Measurements from ENCODE around the gene PODXL2. TPM values are rescaled to one million over a fixed set of nuclear protein-coding genes. Genes with fewer than 3 reads are reported as not detected.
"Not testable (repeated sequence)": the region's sequence is repeated elsewhere in the genome, so short reads cannot be mapped to it uniquely, and the experiment has no call there.

PODXL2 gene
- total RNA-seq, 1 experiment from 2014 or later: 33.6 TPM

DNA sequence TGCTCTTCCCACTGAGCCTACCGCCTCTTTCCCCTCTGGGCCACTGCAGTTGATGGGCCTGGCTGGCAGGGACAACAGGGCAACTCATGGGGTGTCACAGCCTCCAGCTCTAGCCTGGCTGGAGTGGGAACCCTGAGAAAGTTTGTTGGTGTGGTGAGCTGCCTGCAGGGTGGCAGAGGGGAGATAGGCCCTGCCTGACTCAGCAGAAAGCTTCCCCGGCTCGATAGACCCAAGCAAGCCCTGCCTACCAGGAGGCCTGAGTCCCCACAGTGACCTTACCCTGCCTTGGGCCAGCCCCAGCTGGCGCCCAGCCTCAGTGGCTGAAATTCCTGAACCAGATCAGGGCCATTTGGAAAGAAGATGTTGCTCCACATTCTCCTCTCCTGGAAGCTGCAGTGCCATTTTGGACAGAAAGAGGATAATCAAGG, 73.2 kb downstream of the PODXL2 start (continued):
- TF ChIP-seq, protein P1, sequence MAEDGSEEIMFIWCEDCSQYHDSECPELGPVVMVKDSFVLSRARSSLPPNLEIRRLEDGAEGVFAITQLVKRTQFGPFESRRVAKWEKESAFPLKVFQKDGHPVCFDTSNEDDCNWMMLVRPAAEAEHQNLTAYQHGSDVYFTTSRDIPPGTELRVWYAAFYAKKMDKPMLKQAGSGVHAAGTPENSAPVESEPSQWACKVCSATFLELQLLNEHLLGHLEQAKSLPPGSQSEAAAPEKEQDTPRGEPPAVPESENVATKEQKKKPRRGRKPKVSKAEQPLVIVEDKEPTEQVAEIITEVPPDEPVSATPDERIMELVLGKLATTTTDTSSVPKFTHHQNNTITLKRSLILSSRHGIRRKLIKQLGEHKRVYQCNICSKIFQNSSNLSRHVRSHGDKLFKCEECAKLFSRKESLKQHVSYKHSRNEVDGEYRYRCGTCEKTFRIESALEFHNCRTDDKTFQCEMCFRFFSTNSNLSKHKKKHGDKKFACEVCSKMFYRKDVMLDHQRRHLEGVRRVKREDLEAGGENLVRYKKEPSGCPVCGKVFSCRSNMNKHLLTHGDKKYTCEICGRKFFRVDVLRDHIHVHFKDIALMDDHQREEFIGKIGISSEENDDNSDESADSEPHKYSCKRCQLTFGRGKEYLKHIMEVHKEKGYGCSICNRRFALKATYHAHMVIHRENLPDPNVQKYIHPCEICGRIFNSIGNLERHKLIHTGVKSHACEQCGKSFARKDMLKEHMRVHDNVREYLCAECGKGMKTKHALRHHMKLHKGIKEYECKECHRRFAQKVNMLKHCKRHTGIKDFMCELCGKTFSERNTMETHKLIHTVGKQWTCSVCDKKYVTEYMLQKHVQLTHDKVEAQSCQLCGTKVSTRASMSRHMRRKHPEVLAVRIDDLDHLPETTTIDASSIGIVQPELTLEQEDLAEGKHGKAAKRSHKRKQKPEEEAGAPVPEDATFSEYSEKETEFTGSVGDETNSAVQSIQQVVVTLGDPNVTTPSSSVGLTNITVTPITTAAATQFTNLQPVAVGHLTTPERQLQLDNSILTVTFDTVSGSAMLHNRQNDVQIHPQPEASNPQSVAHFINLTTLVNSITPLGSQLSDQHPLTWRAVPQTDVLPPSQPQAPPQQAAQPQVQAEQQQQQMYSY (CRISPR knock-in tag; IDR thresholded peaks at IDR 0.05): no peak
- TF ChIP-seq FOXP4 (CRISPR knock-in tag; IDR thresholded peaks at IDR 0.05) (no peak), HMGA2 (CRISPR knock-in tag; IDR thresholded peaks at IDR 0.05) (no peak)

GRCh38 chr3:127704840-127705239, 75.9 kb downstream of the PODXL2 start:
- H3K27ac Mint-ChIP-seq; DNase-seq (ENCODE audit: low spot score); ATAC-seq; H3K27me3 Mint-ChIP-seq (ENCODE audit: low read depth); H3K36me3 Mint-ChIP-seq; CTCF ChIA-PET; H3K4me3 Mint-ChIP-seq; POLR2A ChIA-PET: not testable (repeated sequence)
- Mint-ChIP-seq H3K4me1 (peaks cover 18% of the 10 kb centered on the region), H3K9me3 (peaks cover 20% of the 10 kb centered on the region)

GRCh38 chr3:127706312-127706711, 77.3 kb downstream of the PODXL2 start:
- H3K4me3 Mint-ChIP-seq: no peak overlapping the region
- ATAC-seq: no peak
- H3K9me3 Mint-ChIP-seq: peaks cover 20% of the 10 kb centered on the region
- H3K27me3 Mint-ChIP-seq (ENCODE audit: low read depth): no peaks in the 10 kb centered on the region
- H3K27ac Mint-ChIP-seq: no peak overlapping the region
- CTCF ChIA-PET: interaction anchor here (1.0 to 3.3 kb wide), 6 partner anchors 10 to 125 kb away, joined by 3 to 29 read pairs (median 6); no protein-coding TSS in a partner anchor
- POLR2A ChIA-PET: no interaction called here
- no peaks in the 10 kb centered on the region for H3K36me3 Mint-ChIP-seq
- no peak for DNase-seq (ENCODE audit: low spot score)
- TF ChIP-seq ZNF532 (CRISPR knock-in tag; IDR thresholded peaks at IDR 0.05; ENCODE audit: borderline replicate concordance) (no peak), ATF6 (CRISPR knock-in tag; IDR thresholded peaks at IDR 0.05) (no peak), MXD4 (CRISPR knock-in tag; IDR thresholded peaks at IDR 0.05; ENCODE audit: borderline replicate concordance) (no peak)
- TF ChIP-seq, protein P2, sequence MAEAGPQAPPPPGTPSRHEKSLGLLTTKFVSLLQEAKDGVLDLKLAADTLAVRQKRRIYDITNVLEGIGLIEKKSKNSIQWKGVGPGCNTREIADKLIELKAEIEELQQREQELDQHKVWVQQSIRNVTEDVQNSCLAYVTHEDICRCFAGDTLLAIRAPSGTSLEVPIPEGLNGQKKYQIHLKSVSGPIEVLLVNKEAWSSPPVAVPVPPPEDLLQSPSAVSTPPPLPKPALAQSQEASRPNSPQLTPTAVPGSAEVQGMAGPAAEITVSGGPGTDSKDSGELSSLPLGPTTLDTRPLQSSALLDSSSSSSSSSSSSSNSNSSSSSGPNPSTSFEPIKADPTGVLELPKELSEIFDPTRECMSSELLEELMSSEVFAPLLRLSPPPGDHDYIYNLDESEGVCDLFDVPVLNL (CRISPR knock-in tag; IDR thresholded peaks at IDR 0.05; ENCODE audit: borderline replicate concordance, low read depth): no peak
- TF ChIP-seq, protein P3, sequence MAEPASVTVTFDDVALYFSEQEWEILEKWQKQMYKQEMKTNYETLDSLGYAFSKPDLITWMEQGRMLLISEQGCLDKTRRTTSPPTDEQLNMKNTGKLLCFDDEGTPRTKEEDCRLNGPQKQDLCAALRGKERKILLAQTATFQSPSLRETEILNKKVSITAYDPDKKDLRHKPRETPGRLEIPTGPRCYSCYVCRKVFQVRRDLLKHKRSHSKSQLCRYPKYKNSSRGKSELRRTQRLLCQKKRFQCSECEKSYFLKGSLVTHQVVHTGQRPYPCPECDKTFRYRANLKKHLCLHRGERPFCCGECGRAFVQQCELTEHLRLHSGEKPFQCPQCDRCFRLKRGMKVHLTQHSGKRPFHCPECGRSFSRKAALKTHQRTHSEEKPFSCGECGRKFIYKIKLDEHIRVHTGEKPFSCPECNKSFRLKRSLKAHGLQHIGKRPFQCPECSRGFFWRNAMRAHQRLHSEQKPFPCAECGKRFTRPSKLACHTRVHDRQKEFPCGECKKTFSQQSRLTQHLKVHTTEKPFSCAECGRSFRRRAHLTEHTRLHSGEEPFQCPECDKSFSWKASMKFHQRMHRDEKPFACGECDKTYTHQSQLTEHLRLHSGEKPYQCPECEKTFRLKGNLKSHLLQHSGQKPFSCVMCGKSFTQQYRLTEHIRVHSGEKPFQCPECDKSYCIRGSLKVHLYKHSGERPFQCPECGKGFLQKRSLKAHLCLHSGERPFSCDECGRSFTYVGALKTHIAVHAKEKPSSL (CRISPR knock-in tag; conservative IDR thresholded peaks at IDR 0.05): no peak
- peaks cover 23% of the 10 kb centered on the region for H3K4me1 Mint-ChIP-seq
